Ramos (cell line): ENCODE results near the gene SUGCT.
"Not testable (repeated sequence)": the region's sequence is repeated elsewhere in the genome, so short reads cannot be mapped to it uniquely, and the experiment has no call there.

Experiments used
- in situ Hi-C: fragments of 300-500 bp; cut with MboI; formaldehyde crosslinking; loops from one replicate; pipeline ENCODE4 v1.14.3; 2022; ENCODE audit warnings: low sequenced_read_pairs; ENCODE audit not compliant: unreplicated experiment

Gene SUGCT

DNA sequence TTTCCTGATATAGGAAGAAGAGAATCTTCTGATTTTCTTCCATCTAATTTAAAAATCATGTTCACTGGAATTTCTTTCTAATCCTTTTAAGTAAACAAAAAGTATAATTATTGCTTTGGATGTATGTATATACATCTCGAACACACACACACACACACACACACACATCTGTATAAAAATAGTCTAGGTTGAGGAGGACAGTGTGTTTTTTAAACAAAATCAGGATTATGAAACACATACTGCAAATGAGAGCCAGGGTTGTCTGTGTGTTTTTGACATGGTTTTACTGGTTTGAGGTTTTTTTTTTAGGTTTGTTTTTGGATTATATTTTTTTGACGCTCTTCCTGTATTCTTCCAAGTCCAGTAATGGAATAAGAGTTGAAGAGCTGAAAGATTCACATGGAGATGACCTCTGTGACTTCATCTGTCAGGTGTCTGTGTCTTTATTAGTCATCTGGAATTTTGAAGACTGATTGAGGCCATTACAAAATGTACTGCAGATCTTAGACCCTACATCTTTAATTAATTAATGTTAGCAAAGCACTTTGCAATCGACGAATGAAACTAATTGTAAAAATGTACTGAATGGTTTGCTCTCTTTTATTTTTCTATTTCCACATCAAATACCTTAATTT, 237.1 kb downstream of the SUGCT start:
- in situ Hi-C loops, result no loop called here

DNA sequence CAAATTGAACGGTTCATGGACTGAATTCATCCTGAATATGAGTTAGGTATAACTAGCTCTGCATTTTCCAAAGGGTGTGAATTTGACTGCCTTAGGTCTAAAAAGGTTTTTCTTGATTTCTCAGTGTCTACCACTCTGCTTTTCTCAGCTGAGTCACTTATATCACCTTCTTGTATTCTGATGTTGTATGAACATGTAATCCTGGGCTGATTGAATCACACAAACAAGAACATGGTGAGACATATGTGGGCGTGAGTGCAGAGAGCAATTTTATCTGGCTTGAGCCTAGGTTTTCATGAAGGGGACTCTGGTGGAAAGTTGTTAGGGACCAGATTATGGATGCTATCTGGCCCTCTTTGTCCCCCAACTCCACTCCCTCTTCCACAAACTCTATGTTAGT, 239.8 kb downstream of the SUGCT start:
- in situ Hi-C loops, result no loop called here

DNA sequence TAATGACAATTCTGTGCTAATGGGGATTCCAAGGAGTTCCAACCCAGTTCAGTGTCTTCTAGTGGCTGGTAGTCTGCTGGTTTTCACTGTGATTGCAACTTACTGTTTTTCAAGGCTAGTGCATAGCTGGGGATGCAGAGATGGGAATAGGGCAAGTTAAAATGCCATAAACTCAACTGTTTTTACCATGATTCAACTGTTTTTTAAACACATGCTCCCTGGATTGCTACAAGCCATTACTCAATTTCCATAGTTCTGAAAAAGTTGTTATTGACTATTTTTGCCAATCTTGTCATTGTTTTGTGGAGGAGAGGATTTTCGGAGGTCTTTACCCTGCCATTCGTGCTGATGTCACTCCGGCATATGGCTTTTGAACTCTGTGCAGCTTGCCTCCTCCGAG, 245.3 kb downstream of the SUGCT start:
- in situ Hi-C loops, result no loop called here

DNA sequence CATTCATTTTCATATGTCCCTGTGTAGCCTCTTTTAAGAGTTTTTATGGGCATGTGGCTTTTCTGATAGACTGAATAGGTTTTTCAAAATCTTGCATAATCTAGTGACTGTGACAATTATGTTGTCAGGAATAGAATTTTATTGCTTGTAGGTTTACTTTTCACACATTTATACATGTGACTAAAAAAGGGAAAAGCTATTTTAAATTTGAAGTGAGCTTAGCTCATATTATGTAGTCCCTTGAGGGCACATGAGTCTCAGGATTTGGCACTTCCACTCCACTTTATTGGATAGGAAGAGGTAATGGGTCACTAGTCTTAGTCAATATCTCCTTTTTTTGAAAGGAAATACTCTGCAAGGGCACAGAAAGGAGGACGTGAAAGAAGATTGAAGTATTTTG, 247.3 kb downstream of the SUGCT start:
- in situ Hi-C loops, result no loop called here

DNA sequence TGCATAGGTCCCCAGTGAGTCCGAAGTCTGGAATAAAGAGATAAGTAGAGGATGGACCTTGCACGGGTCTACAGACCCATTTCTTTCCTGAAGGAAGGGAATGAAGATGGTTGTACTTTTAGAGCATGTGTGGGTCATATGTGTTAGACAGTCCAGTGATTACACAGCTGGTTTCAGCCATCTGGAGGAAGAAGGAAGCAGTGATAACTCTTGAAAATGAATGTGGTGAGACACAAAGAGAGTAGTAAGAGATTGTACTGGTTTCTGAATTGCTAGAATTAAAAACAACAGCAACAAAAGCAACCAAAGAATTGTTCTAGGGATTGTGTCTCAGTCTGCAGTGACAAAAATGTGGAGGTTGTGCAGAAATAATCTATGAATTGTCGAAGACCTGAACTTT, 258.9 kb downstream of the SUGCT start:
- in situ Hi-C loops, result no loop called here

DNA sequence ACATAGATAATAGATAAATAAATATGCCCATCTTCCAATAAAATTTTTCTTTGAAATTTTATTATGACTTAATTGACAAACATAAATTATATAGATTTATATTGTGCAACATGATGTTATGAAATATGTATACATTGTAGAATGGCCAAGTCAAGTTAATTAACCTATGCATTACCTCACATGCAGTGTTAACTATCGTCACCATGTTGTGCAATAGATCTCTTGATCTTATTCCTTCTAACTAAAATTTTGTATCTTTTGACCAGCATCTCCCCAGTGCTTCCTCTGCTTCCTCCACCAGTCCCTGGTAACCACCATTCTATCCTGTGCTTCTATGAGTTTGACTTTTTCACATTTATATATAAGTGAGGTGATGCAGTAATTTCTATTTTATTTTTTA, 259.6 kb downstream of the SUGCT start:
- in situ Hi-C loops, result no loop called here

DNA sequence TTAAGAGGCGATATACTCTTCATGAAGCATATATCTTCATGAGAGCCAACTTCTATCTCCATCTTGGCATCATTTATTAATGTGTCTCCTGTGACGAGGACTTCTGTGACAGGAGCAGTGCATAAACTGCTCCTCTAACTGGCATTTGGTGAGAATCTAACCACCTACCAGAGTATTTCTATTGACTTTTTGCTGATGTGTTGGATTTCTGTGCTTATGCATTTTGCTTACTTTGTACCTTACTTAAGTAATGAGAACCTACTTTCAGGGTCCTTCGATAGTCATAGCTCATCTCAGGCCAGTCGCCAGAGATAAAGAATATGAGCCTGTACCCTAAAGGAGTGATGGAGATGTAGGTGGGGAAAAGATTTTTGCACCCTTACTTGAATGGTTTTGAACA, 265.7 kb downstream of the SUGCT start:
- in situ Hi-C loops, result no loop called here

DNA sequence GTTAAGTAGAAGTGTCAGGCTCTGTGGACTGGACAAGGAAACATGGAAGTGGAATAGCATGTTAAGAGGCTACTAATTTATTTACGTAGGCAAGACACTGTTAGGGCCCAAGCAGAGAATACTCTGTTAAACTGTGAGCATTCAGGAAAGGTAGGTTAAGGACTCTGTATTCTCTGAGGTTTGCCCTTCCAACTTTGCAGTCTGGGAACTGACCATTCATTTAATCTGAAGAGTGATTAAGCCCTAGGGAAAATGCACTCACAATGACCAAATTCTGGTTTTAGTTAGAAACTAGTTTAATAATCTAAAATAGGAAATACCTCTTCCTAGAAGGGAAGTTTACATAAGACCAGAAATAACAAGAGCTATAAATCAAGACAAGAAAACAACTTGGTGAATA, 266.6 kb downstream of the SUGCT start:
- in situ Hi-C loops, result no loop called here

DNA sequence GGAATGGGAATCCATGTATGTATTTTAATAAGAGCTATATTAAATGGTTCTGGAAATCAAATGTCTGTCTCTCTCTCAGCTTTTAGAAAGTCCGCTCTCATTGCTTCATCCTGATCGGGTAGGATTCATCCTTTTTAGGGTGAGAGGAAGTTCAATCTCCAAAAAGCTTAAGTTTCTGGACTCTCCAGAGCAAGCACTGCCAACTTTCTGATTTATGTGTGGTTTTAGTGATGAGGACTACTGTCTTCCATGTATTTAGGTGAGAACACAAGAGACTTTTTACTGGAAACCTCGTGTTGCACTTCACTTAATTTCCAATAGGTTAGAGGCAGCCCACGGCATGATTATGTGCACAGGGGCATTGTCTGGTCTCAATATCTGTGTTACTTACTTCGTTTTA, 267.9 kb downstream of the SUGCT start:
- in situ Hi-C loops, result no loop called here

DNA sequence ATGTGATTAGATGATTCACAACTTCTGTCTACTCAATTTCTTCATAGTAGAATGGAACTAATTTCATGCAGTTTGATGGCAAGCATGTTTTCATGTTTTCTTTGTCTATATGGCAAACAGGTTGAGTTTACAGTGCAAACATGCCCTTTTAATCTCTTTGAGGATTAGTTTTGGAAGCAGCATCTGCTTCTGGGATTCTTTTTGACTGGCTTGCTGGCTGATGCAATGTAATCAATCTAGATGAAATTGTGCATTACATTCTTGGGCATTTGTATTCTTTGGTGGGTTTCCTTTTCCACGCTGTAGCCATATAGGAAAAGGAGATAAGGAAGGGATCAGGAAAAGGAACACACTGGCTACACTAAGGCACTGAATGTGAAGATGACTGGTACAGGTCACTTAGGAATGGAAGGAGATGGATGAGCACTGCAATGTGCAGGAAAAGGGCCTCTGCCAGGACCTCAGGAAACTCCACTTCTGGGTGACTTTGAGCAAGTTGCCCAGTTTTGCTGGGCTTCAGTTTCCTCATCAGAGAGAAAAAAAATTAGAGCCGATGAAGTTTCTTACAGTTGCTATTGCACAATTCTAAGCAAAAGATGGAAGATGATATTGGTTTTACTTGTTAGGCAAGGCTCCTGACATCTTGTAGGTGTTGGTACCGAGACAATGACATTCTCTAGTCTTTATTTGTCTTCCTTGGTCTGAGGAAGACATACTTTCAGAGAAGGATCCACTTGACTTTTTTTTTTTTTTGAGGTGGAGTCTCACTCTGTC, 269.1 kb downstream of the SUGCT start:
- in situ Hi-C loops, result no loop called here

DNA sequence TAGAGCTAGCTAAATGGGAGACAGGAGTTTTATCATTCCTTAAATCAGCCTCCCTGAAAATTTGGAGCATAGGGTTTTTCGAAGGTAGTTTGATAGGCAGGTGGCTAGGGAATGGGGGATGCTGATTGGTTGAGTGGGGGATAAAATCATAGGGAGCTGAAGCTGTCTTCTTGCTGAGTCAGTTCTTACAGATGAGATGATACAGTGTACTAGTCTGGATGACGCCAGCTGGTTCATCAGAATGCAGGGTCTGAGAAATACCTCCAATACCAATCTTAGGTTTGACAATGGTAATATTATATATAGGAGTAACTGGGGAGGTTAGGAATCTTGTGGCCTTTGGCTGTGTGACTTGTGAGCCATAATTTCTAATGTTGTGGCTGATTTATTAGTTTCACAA, 271.2 kb downstream of the SUGCT start:
- in situ Hi-C loops, result no loop called here

DNA sequence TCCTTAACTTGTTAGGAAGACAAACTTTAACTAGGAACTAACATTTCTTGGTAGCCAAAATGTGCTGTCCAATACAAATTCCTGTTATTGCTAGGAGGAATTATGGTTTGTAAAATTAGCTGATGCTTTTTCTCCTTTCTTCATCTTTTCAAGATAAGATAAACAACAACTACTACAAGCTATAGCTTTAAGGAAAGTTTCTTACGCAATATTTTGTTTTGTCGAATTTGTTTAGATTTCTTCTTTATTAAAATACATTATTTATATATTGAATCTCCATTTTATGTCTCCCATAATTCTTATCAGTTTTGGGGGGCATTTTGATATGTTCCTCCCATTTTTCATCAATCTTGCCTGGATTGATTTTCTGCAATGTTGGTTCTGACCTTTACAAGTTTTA, 277.5 kb downstream of the SUGCT start:
- in situ Hi-C loops, result no loop called here

DNA sequence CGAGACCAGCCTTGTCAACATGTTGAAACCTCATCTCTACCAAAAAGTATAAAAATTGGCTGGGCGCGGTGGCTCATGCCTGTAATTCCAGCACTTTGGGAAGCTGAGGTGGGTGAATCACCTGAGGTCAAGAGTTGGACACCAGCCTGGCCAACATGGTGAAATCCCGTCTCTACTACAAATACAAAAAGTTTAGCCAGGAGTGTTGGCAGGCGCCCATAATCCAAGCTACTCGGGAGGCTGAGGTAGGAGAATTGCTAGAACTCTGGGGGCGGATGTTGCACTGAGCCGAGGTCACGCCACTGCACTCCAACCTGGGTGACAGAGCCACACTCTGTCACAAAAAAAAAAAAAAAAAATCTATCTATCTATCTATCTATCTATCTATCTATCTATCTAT, 279.9 kb downstream of the SUGCT start:
- in situ Hi-C loops, result not testable (repeated sequence)

DNA sequence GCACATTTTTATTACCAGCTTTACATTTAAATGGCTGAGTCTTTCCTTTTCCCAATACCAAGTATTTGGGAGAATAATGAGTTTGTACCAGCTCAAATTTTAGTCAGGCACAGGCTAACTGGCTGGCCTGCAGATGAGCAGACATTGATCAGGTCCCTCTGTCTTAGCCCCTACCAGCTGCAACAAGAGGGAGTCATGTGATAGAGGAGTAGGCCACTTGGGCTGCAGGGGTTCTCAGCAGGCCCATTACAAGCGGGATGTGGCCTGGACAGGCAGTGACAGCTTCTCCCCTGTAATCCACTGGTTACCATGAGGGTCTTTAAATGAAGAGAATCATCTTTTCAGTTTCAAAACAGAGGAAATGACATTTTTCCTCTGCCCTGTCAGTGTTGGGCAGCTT, 283.6 kb downstream of the SUGCT start:
- in situ Hi-C loops, result no loop called here

DNA sequence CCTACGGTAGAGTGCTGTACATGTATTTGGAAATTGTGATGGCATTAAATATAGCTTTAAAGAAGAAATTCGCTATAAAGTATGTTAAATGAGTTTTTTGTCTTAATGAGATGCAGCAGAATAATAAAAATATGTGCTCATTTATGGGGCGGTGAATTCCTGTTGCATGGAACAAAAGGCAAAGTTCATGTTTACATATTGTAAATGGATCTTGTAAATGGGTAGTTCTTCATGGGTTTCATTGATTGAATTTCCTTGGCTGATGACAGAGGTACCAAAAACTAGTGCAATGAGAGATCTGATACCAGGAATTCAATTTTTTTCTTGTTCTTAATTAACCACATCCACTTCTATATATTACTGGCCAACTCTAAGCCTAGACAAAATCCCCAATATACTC, 284.2 kb downstream of the SUGCT start:
- in situ Hi-C loops, result no loop called here

DNA sequence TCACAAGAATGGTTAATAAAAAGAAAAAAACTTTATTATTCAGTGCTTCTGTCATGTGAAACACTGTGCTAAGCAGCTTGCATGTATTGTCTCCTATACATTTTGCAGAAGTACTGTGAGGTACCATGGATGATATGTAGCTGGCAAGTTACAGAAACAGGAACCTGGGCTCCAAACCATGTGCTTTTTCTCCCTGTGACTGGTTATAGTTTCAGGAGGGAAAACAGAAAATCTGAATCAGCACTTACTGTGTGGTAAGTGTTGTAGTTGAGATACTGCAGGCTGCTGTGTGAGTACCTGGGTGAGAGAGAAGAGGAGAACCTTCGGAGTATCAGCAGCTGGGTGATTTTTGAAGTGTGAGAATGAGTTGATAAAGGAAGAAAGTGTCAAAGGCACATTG, 285.0 kb downstream of the SUGCT start:
- in situ Hi-C loops, result no loop called here

DNA sequence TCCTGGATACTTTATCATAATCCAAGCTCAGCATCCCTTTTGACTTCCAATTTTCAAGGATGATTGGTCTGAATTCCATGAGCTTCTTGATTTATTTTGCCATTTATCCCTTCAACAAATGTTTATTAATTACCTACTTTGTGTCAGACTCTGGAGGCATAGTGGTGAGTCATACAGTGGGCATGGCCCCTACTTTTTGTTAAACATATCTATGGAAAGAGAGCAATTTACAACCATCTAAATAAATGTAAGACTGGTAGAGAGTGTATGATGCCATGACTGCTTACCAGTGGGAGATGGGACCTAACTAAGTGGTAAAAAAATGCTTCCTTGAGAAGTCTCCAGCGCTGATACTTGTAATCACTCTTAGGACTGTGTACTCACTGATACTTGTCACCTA, 286.6 kb downstream of the SUGCT start:
- in situ Hi-C loops, result no loop called here

DNA sequence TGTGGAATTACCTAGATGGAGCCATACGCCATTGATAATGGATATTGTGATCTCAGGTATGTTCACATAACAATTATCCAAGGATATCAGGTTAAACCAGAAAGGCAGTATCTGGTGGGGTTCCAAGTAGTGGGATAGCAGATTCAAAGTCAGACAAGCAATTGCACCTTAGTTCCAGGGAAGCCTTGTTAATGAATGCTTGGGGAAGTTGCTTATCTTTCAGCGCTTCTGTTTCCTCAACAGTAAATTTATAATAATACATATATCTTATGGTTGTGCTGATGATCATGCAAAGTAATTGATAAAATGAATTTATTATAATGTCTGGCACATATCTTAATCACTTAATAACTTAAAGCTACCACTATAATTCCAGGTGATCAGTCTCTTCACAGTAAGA, 290.9 kb downstream of the SUGCT start:
- in situ Hi-C loops, result no loop called here

DNA sequence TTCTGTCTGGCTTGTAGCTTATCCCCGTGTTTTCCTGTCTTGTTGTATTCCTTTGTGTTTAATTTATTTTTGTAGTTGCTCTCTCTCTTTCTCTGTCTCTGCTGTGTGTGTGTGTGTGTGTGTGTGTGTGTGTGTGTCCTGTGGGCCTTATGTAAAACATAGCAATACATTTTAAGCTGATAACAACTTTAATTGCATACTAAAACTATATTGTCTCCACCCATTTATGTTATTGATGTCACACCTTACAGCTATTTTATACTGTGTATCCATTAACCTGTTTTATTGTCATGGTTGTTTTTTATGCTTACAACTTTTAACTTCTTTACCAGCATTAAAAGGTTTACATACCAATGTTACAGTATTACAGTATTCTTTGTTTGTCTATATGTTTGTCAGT, 293.6 kb downstream of the SUGCT start:
- in situ Hi-C loops, result no loop called here

DNA sequence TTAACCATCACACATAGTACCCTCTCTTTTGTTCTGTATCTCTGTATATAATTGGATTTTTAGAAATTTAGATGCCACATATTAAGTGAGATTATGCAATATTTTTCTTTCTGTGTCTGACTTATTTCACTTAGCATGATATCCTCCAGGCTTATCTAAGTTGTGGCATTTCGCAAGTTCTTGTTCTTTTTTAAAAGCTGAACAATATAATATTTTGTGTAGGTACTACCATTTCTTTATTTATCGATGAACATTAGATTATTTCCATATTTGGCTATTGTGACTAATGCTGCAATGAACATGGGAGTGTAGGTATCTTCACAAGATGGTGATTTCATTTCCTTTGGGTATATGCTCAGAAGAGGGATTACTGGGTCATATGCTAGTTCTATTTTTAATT, 295.0 kb downstream of the SUGCT start:
- in situ Hi-C loops, result no loop called here

DNA sequence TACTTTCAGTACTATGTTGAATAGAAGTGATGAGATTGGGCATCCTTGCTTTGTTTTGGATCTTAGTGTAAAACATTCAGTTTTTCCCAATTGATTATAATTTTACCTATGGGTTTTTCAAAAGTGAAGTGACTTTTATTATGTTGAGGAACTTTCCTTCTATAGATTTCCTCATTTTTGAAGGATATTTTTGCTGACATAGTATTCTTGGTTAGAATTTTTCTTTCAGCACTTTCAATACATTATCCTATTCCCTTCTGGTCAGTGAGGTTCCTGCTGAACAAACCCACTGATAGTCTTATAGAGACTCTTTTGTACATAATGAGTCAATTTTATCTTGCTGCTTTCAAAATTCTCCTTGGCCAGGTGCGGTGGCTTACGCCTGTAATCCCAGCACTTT, 297.2 kb downstream of the SUGCT start:
- in situ Hi-C loops, result no loop called here

DNA sequence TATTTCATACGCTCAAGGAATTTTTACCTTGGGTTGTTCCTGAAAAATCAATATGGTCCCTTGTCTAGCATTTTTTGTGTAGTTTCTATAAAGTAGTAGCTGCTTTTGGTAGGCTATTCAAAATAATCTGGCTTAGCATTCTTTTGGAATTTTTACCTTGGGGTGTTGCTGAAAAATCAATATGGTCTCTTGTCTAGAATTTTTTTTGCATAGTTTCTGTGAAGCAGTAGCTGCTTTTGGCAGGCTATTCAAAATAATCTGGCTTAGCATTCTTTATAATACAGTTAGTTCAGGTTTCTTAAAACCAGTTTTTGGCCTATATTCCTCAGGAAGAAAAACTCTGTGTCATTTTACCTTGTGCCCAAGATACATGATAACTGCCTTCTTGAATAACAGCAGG, 301.9 kb downstream of the SUGCT start:
- in situ Hi-C loops, result no loop called here
